Central memory CD8-positive, alpha-beta T cell (primary cell): ENCODE measurements around the gene SLIT3.

ENCODE experiments used
- ATAC-seq: fragments of 150-1000 bp; cut with Tn5 transposase; replicated peaks from 2 replicates; pipeline ENCODE4 v1.10.0; 2022; ENCODE audit warnings: mild to moderate bottlenecking, moderate FRiP score, moderate number of reproducible peaks; ENCODE audit not compliant: poor library complexity, severe bottlenecking; ENCODE audit errors: extremely low read depth
- DNase-seq, 2 donors: peaks; one replicate each; pipeline ENCODE4 v3.0.0; 2021; ENCODE audit warnings: low spot score in 2 of 2
- H3K27ac Mint-ChIP-seq: one replicate; pipeline ENCODE4 v1.8.0; 2022; ENCODE audit warnings: low read depth, mild to moderate bottlenecking, moderate library complexity, mixed read lengths
- H3K27me3 Mint-ChIP-seq: one replicate; pipeline ENCODE4 v1.8.0; 2022; ENCODE audit warnings: mixed read lengths
- H3K36me3 Mint-ChIP-seq: one replicate; pipeline ENCODE4 v1.8.0; 2022; ENCODE audit warnings: mild to moderate bottlenecking, moderate library complexity, mixed read lengths; ENCODE audit not compliant: insufficient read depth
- H3K4me1 Mint-ChIP-seq: one replicate; pipeline ENCODE4 v1.8.0; 2022; ENCODE audit warnings: mixed read lengths
- H3K4me3 Mint-ChIP-seq: one replicate; pipeline ENCODE4 v1.8.0; 2022; ENCODE audit warnings: mild to moderate bottlenecking, moderate library complexity, mixed read lengths
- H3K9me3 Mint-ChIP-seq: one replicate; pipeline ENCODE4 v1.8.0; 2022; ENCODE audit warnings: mixed read lengths

Gene SLIT3

DNA sequence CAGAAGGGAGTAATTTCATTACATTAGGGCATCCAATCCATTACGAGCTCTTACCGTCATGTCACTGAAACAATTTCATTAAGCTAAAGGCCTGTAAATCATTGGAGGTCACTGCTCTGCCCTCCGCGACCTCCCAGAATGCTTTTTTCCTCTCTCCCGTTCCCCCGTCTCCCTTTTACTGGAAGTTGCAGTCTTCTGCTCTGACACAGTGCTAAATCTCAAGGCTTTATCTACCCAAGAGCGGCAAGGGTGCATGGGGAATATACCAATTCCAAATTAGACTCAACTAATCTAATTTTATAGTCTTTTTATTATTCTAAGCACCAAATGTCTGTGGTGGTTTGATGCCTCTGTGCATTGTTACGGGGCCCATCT lies 456.0 kb downstream of the SLIT3 start:
- Mint-ChIP-seq H3K27ac (no peak overlapping the region), H3K36me3 (no peaks in the 10 kb centered on the region), H3K4me1 (no peaks in the 10 kb centered on the region), H3K27me3 (peaks cover 54% of the 10 kb centered on the region), H3K9me3 (no peaks in the 10 kb centered on the region), H3K4me3 (no peak overlapping the region)
- DNase-seq = no peak
- ATAC-seq = no peak

DNA sequence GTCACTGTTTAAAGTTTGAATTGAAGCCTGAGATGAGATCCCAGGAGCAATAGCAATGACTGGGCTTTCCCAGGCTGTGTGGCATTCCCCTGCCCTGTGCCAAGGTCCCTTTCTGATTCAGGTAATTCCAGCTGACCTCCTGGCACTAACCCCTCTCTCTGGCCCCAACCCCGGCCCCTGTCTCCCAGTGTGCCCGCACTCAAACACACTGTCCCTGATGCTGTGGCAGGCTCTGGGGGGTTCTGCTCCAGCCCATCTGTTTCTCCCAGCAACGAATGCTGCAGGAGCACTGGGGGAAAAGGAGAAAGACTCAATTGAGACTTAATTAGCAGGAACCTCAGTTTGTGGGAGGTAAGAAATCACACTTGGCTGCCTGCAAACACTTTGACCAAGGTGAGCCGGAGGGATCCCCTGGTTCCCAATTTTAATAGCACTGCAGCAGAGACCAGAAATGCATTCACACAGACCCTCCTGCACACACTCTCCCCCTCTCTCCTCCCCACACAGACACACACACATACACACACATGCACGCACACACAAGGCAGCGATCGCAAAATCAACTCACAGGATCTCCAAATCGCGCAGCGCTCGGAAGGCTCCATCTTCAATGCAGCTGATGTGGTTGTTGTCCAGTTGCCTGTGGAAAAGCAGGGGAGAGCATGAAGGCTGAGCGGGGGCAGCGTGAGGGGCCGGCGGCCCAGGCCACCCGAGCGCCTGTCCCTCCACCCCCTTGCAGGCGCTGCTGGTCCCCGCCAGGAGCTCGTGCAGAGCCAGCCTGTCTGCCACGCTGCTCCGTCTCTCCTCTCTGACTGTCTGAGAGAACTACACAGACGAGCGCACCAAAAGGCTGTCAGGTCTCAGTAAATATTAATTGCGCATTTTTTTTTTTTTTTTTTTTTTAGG lies 456.7 kb downstream of the SLIT3 start:
- Mint-ChIP-seq H3K4me1 (no peaks in the 10 kb centered on the region), H3K9me3 (no peaks in the 10 kb centered on the region), H3K27me3 (peaks cover 54% of the 10 kb centered on the region), H3K36me3 (no peaks in the 10 kb centered on the region), H3K4me3 (no peak overlapping the region), H3K27ac (no peak overlapping the region)
- no peak for DNase-seq
- no peak for ATAC-seq

DNA sequence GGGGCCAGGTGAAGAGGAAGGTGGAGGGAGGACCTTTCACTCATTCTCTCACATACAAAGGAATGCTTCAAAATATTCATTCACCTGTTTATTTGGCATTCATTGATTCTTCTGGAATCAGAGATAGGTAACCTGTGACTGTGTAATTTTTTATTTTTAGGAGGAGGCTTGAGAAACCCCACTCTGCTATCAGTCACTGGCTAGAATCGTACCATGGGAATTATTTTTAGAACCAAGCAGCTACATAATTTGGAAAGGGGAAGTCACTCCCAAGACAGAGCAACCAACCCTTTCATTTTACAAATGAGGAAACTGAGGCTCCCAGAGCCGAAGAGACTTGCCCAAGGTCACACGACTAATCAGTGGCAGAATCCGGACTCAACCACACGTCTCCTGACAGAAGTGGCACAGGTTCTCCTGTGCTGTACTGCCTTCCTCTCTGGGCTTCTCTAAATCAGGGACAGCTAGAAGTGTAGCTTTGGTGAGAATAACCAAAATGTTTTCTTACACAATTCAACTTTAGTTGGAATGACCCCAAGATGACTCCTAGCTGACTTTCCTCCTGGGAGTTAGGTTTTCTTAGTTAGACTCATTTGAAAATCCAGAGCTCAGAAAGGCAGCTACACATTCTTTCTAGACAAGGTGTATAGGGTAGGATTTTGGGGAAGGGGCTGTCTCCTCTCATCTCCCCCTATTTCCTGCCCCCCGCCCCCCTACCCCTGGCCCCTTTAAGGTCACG lies 457.5 kb downstream of the SLIT3 start:
- ATAC-seq (no peak), DNase-seq (no peak)
- H3K36me3 Mint-ChIP-seq = no peaks in the 10 kb centered on the region
- no peak overlapping the region for H3K27ac Mint-ChIP-seq
- no peaks in the 10 kb centered on the region for H3K9me3 Mint-ChIP-seq
- H3K27me3 Mint-ChIP-seq = peaks cover 54% of the 10 kb centered on the region
- no peak overlapping the region for H3K4me3 Mint-ChIP-seq
- no peaks in the 10 kb centered on the region for H3K4me1 Mint-ChIP-seq

DNA sequence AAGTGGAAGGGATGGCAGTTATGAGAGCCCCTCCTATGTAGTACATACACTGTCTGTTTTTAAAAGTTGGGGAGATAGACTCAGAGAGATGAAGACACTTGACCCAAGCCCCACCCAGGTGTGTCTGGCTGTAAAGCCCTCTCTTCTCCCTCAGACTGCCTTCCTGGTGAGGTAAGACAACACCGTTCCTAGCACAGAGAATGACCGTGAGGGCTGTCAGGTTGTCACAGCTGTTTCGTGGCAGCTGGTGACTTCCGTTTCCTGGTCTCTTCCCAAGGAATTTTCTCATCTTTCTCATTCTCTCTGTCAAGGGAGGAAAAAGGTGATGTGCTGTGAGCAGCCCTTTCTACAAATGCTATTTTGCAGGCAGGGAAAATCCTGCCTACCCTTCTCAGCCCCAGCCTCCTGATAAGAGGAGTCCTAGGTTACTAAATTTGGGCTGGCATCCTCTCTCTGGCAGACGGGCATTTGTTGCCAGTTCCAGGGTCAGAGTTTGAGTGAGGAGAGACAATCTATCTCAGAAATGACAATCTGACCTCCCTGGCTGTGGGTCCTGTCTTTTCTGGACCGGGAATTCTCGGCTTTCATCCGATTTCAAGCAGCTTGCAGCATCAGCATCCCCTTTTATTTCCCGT lies 458.3 kb downstream of the SLIT3 start:
- no peak for ATAC-seq
- no peaks in the 10 kb centered on the region for H3K4me1 Mint-ChIP-seq
- DNase-seq = no peak
- H3K27ac Mint-ChIP-seq = no peak overlapping the region
- H3K9me3 Mint-ChIP-seq = no peaks in the 10 kb centered on the region
- H3K27me3 Mint-ChIP-seq = peaks cover 49% of the 10 kb centered on the region
- no peak overlapping the region for H3K4me3 Mint-ChIP-seq
- no peaks in the 10 kb centered on the region for H3K36me3 Mint-ChIP-seq

DNA sequence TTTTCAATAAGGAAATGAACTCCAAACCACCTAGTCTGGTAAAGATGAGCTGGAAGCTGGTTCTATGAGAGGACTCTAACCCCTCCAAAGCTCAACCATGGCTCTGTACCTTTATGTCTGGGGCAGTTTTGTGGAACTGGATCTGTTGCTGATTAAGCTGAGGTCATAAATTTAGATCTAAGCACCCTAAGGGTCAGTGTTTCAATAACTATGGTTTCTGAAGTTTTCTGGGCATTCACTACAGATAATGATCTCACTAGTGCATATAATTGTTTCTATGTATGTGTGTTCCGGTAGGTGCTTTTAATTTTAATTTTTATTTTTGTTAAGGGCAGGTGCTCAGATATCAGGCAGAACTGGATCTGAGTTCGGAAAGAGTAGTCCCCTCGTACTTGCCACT lies 463.1 kb downstream of the SLIT3 start:
- H3K9me3 Mint-ChIP-seq = no peaks in the 10 kb centered on the region
- H3K4me1 Mint-ChIP-seq = no peaks in the 10 kb centered on the region
- H3K27ac Mint-ChIP-seq = no peak overlapping the region
- no peak for DNase-seq
- peaks cover 26% of the 10 kb centered on the region for H3K27me3 Mint-ChIP-seq
- no peak for ATAC-seq
- no peaks in the 10 kb centered on the region for H3K36me3 Mint-ChIP-seq
- H3K4me3 Mint-ChIP-seq = no peak overlapping the region

DNA sequence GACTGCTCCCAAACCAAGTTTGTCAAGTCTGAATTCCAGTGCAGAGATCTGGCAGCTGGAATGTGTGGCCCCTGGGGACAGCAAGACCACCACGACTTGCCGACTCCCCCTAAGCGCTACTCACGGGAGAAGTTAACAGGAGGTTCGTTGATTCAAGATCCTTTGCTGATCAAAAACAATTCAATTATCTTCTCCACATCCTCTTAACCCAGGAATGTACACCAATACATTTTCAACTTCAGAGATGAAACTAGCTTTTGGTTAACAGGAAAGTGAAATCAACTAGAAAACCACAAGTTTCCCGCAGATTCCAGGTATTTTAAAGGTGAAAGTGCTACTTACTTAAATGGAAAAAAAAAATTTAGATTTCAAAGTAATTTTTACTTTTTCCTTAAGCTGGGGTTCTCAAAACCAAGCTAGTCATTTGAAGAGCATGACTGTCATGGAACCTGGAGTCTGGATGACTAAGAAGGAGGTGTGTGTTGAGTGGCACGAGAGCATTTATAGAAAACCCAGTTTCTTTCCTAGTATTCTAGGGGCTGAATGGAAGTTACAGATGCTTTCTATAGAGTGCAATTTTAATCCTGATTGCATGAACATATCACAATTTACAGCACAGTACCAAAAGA lies 464.2 kb downstream of the SLIT3 start:
- H3K27ac Mint-ChIP-seq = no peak overlapping the region
- no peak for ATAC-seq
- no peaks in the 10 kb centered on the region for H3K9me3 Mint-ChIP-seq
- no peaks in the 10 kb centered on the region for H3K4me1 Mint-ChIP-seq
- no peak overlapping the region for H3K4me3 Mint-ChIP-seq
- no peak for DNase-seq
- H3K27me3 Mint-ChIP-seq = peaks cover 15% of the 10 kb centered on the region
- H3K36me3 Mint-ChIP-seq = no peaks in the 10 kb centered on the region

DNA sequence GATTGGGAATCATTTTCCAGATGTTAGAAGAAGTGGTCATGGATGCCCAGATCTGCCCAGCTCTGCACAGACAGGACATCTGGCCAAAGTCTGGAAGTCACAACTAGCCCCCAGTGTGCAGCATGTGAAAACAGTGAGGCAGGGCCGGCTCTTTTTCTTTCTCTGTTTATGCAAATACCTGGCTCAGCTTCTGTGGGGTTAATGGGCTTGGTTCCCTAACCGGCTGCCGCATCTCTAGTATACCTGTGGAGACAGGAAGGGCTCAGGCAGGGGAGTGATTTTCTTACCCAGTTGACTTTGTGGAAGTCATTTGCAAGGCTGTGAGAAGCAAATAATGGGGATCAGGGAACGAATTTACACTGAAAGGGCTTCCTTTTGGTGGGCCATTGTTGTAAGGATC lies 467.0 kb downstream of the SLIT3 start:
- no peaks in the 10 kb centered on the region for H3K36me3 Mint-ChIP-seq
- no peak overlapping the region for H3K4me3 Mint-ChIP-seq
- no peak for ATAC-seq
- H3K27ac Mint-ChIP-seq = no peak overlapping the region
- H3K4me1 Mint-ChIP-seq = no peaks in the 10 kb centered on the region
- H3K9me3 Mint-ChIP-seq = no peaks in the 10 kb centered on the region
- no peak for DNase-seq
- peaks cover 17% of the 10 kb centered on the region for H3K27me3 Mint-ChIP-seq

DNA sequence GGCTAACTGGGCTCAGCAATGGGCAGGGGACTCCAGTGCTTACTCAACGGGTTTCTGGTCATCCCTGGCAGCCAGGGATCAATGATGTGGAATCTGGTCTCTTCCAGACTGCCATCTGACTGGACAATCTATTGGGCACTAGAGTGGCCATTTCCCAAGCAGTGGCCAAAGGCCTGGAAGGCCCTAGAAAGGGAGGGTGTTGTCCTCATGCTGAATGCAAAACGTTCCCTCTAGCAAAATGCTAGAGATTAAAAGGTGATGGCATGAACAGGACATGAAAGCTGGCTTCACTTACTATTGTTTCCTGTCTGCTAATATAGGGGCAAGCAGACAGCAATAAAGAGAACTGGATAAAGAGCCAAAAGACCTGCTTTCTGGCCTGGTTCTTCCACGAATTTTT lies 467.6 kb downstream of the SLIT3 start:
- ATAC-seq = no peak
- H3K4me3 Mint-ChIP-seq = no peak overlapping the region
- no peaks in the 10 kb centered on the region for H3K9me3 Mint-ChIP-seq
- no peaks in the 10 kb centered on the region for H3K4me1 Mint-ChIP-seq
- no peaks in the 10 kb centered on the region for H3K36me3 Mint-ChIP-seq
- H3K27me3 Mint-ChIP-seq = peaks cover 19% of the 10 kb centered on the region
- H3K27ac Mint-ChIP-seq = no peak overlapping the region
- no peak for DNase-seq

DNA sequence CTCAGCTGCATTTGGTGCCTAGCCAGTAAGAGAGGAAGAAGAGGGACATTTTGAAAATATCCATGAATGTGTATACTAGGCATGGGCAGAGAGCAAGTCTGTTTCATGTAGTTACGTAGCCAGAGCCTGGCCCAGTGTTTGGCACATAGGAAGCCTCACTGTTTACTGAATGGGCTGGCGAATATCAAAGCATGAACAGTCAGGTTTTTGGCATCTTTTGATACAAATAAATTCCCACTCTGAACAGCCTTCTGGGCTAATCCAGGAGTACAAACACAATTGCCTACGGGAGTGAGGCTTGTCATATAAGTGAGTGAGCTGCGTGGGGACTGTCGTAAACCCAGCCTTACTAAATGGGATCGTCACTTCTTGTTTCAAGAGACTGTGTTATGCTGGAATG lies 468.6 kb downstream of the SLIT3 start:
- Mint-ChIP-seq H3K27ac (no peak overlapping the region), H3K9me3 (no peaks in the 10 kb centered on the region), H3K4me3 (no peak overlapping the region), H3K4me1 (no peaks in the 10 kb centered on the region), H3K27me3 (peaks cover 19% of the 10 kb centered on the region), H3K36me3 (no peaks in the 10 kb centered on the region)
- ATAC-seq (no peak), DNase-seq (no peak)

DNA sequence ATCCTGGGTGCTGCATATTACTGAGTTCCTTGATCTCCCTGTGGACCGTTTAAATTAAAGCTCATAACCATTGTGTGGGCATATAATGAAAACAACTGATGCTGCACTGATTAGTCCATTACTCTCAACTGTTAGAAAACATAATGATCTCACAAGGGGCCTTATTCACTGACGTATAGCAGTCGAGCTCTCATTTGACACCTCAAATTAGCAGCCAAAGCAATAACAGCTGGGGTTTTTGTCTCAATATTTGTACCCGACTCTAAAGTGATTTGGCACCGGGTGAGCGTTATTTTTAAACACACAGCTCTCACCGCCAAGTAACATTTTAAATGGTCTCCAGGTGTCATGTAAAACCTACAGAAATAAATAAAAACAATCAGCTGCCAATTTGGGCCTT lies 469.6 kb downstream of the SLIT3 start:
- ATAC-seq (no peak), DNase-seq (no peak)
- Mint-ChIP-seq H3K27me3 (peaks cover 19% of the 10 kb centered on the region), H3K4me3 (no peak overlapping the region), H3K36me3 (no peaks in the 10 kb centered on the region), H3K4me1 (no peaks in the 10 kb centered on the region), H3K27ac (no peak overlapping the region), H3K9me3 (no peaks in the 10 kb centered on the region)

DNA sequence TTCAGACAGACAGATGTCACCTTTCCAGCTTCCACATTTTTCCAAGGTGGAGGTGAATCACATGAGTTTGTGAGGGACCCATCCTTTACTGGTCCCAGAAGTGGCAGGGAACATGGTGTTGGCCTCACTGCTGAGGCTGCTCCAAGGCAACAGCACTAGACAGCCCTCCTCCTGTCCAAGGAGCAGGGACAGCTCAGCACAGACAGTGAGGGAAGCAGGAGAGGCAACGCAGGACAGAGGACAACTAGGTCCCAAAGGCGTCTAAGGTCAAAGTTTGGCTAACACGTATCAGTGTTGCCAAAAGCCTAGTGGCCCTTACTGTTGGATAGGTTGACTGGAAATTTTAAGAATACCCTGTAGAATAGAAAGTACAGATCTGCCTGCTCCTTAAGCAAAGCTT lies 470.1 kb downstream of the SLIT3 start:
- ATAC-seq (no peak), DNase-seq (no peak)
- no peak overlapping the region for H3K27ac Mint-ChIP-seq
- H3K4me1 Mint-ChIP-seq = no peaks in the 10 kb centered on the region
- no peak overlapping the region for H3K4me3 Mint-ChIP-seq
- H3K9me3 Mint-ChIP-seq = no peaks in the 10 kb centered on the region
- H3K36me3 Mint-ChIP-seq = no peaks in the 10 kb centered on the region
- peaks cover 19% of the 10 kb centered on the region for H3K27me3 Mint-ChIP-seq

DNA sequence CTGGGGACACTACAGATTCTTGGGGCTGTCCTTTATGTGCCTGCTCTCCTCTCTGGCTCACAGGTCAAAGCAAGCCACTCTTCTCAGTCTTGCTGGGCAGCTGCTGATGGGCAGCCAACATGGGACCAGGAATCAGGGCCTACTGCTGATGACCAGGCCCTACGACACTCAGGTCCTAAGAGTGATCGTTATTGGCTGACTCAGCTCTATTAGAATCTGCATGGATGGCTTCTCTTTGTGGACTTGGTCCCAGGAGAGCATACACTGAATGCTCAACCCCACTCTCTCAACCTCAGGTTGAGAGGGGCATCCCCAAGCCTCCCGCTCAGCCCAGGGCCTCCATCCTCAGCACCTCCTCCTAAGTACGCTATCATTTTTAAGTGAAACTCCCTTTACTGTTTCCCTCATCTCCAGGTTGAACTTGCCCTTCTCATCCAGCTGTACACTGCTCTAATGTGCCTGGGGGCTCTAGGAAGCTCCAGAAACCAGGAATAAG lies 471.0 kb downstream of the SLIT3 start:
- Mint-ChIP-seq H3K27me3 (peaks cover 19% of the 10 kb centered on the region), H3K27ac (no peak overlapping the region), H3K4me3 (no peak overlapping the region), H3K9me3 (no peaks in the 10 kb centered on the region), H3K36me3 (no peaks in the 10 kb centered on the region), H3K4me1 (no peaks in the 10 kb centered on the region)
- ATAC-seq (no peak), DNase-seq (no peak)
